ENCODE results near the gene ARSG. TPM values are rescaled to one million over a fixed set of nuclear protein-coding genes. Genes with fewer than 3 reads are reported as not detected.

ARSG gene
- total and polyA plus RNA-seq, 2 of the 4 experiments (the other 2 are of a cell fraction): 2.9 to 3.0 TPM

GRCh38 chr17:68462381-68463210, 171.3 kb downstream of the ARSG start:
- H2BK5ac ChIP-seq (ENCODE audit: low read depth, low read length, poor library complexity, severe bottlenecking): no peak overlapping the region
- H2AK9ac ChIP-seq (replicated peaks; ENCODE audit: low read depth, low read length, poor library complexity): no peak overlapping the region
- H4K8ac ChIP-seq (ENCODE audit: low read depth in 2 of 2, low read length in 2 of 2): no peak overlapping the region
- no CpG with 5 or more reads among the region's 15 CpGs for WGBS, 2 experiments (ENCODE audit: extremely low coverage in 2 of 2, insufficient read length in 1 of 2)
- ChIA-PET CTCF (interaction anchor here (0.7 kb wide), 1 partner anchor 289 kb away, joined by 3 read pairs; no protein-coding TSS in a partner anchor), POLR2A (ENCODE audit: unreplicated experiment) (no interaction called here)
- no peaks in the 10 kb centered on the region for H3K36me3 ChIP-seq (ENCODE audit: control insufficient read depth, insufficient read depth, low read length)
- H3K23ac ChIP-seq (ENCODE audit: low read depth, low read length): no peak overlapping the region
- no peaks in the 10 kb centered on the region for H4K20me1 ChIP-seq (ENCODE audit: insufficient read depth, low read length)
- TF ChIP-seq SMC3 (IDR thresholded peaks at IDR 0.05; ENCODE audit: low read depth, low read length) (peak; percentile 78), RAD21 (IDR thresholded peaks at IDR 0.05; ENCODE audit: low read length) (peak; percentile 88), NFE2L2 (IDR thresholded peaks at IDR 0.05; ENCODE audit: low read depth, low read length) (no peak), MAFK (IDR thresholded peaks at IDR 0.05; ENCODE audit: low read depth, low read length) (no peak), ELK1 (IDR thresholded peaks at IDR 0.05; ENCODE audit: borderline replicate concordance, low read depth, low read length) (no peak), CTCF (conservative IDR thresholded peaks at IDR 0.05; ENCODE audit: low read depth, low read length) (peak; percentile 82)
- H3K56ac ChIP-seq (ENCODE audit: extremely low read depth, insufficient read depth, low read length): no peak overlapping the region
- H3K4me2 ChIP-seq (ENCODE audit: low read depth, low read length): peak overlapping the region; percentile 40; the same call in 1 of the 2 replicates
- H2AK5ac ChIP-seq (ENCODE audit: low read depth, low read length): no peak overlapping the region
- no peak overlapping the region for H3K4me3 ChIP-seq (ENCODE audit: insufficient read depth, low read depth, low read length)
- ATAC-seq (ENCODE audit: low read depth): peak; percentile 95
- H2BK120ac ChIP-seq (ENCODE audit: low read depth, low read length): no peak overlapping the region
- DNase-seq: peak; percentile 81
- no peak overlapping the region for H3K18ac ChIP-seq (ENCODE audit: low read depth, low read length)
- peak overlapping the region; percentile 80 for H2AFZ ChIP-seq (replicated peaks; ENCODE audit: low read length, poor library complexity)
- in situ Hi-C loops (cut with MboI; ENCODE audit: low sequenced_read_pairs): loop anchor here (25.0 kb wide), 1 partner anchor 500 kb away; no protein-coding TSS in a partner anchor
- 0 out of 2 replicates have a peak overlapping the region, but pooled peaks have one; percentile 30 for H3K14ac ChIP-seq (replicated peaks; ENCODE audit: low read depth, low read length)
- H3K4ac ChIP-seq (ENCODE audit: low read depth, low read length): no peak overlapping the region
- no peak overlapping the region for H2BK20ac ChIP-seq (ENCODE audit: low read depth, low read length)
- H3K9ac ChIP-seq (ENCODE audit: low read depth, low read length): no peak overlapping the region
- H4K91ac ChIP-seq (ENCODE audit: insufficient read depth, low read depth, low read length): no peak overlapping the region
- H3K9me3 ChIP-seq (ENCODE audit: control insufficient read depth, insufficient read depth, low read length): no peaks in the 10 kb centered on the region
- BruUV-seq (replicated peaks): no TSS peak
- H3K27me3 ChIP-seq (ENCODE audit: control insufficient read depth, insufficient read depth, low read length): peaks cover 2% of the 10 kb centered on the region; the same call in 1 of the 2 replicates
- H3K4me1 ChIP-seq (ENCODE audit: control insufficient read depth, insufficient read depth, low read length): no peaks in the 10 kb centered on the region
- no peak overlapping the region for H2BK15ac ChIP-seq (ENCODE audit: low read depth, low read length)
- H3K27ac ChIP-seq (ENCODE audit: insufficient read depth, low read length): no peak overlapping the region
- H3K9me1 ChIP-seq (ENCODE audit: insufficient read depth, low read length): no peaks in the 10 kb centered on the region
- no peaks in the 10 kb centered on the region for H3K79me1 ChIP-seq (ENCODE audit: low read depth in 1 of 2, low read length in 2 of 2)
- H4K5ac ChIP-seq (ENCODE audit: low read depth, low read length): no peak overlapping the region
- intact Hi-C loops (cut with micrococcal nuclease): loop anchor here (1.0 to 10.0 kb wide), 4 partner anchors 260 to 782 kb away; no protein-coding TSS in a partner anchor
- dilution Hi-C loops (cut with HindIII; ENCODE audit: low sequenced_read_pairs, unreplicated experiment): no loop called here

Measured in IMR-90 (cell line).